Adipocyte (in vitro differentiated cells): ENCODE measurements around the gene CHCHD6.

ENCODE experiments used
- DNase-seq: peaks from one replicate; pipeline ENCODE4 v3.0.0-alpha.2; 2015; ENCODE audit warnings: low read depth
- H3K27me3 ChIP-seq: replicated peaks from 2 replicates; pipeline ENCODE4 v1.7.0; 2013; ENCODE audit warnings: mild to moderate bottlenecking, low read length, moderate library complexity; ENCODE audit not compliant: control insufficient read depth, insufficient read depth
- H3K36me3 ChIP-seq: 2 replicates; pipeline ENCODE4 v1.7.0; 2013; ENCODE audit warnings: low read length, mild to moderate bottlenecking, moderate library complexity; ENCODE audit not compliant: control insufficient read depth, insufficient read depth, severe bottlenecking
- H3K4me1 ChIP-seq: 2 replicates; pipeline ENCODE4 v1.7.0; 2013; ENCODE audit warnings: mild to moderate bottlenecking, low read length, moderate library complexity; ENCODE audit not compliant: control insufficient read depth, insufficient read depth
- H3K4me3 ChIP-seq: 2 replicates; pipeline ENCODE4 v1.7.0; 2013; ENCODE audit warnings: mild to moderate bottlenecking, low read length, moderate library complexity
- H3K9ac ChIP-seq: 2 replicates; pipeline ENCODE4 v1.7.0; 2013; ENCODE audit warnings: mild to moderate bottlenecking, low read length, moderate library complexity
- H3K9me3 ChIP-seq: 2 replicates; pipeline ENCODE4 v1.7.0; 2013; ENCODE audit warnings: mild to moderate bottlenecking, low read length, moderate library complexity; ENCODE audit not compliant: control insufficient read depth

The CHCHD6 gene

GRCh38 chr3:126961191-126961790 lies 257.3 kb downstream of the CHCHD6 start:
- H3K4me3 ChIP-seq, result no peak overlapping the region
- peaks cover 25% of the 10 kb centered on the region for H3K4me1 ChIP-seq
- H3K9me3 ChIP-seq, result no peaks in the 10 kb centered on the region
- H3K9ac ChIP-seq, result no peak overlapping the region
- no peaks in the 10 kb centered on the region for H3K36me3 ChIP-seq
- DNase-seq, result peak; percentile 58
- no peaks in the 10 kb centered on the region for H3K27me3 ChIP-seq

- Histone ChIP-seq H3K9me3 (no peaks in the 10 kb centered on the region), H3K27me3 (no peaks in the 10 kb centered on the region), H3K9ac (no peak overlapping the region), H3K4me1 (peaks cover 25% of the 10 kb centered on the region), H3K4me3 (no peak overlapping the region), H3K36me3 (no peaks in the 10 kb centered on the region)
- DNase-seq, result no peak
Observed at GRCh38 chr3:126961791-126962461, 257.9 kb downstream of the CHCHD6 start.

GRCh38 chr3:126962756-126963155 lies 258.7 kb downstream of the CHCHD6 start:
- Histone ChIP-seq H3K4me3 (no peak overlapping the region), H3K27me3 (no peaks in the 10 kb centered on the region), H3K4me1 (peaks cover 25% of the 10 kb centered on the region), H3K36me3 (no peaks in the 10 kb centered on the region), H3K9ac (no peak overlapping the region), H3K9me3 (no peaks in the 10 kb centered on the region)
- DNase-seq, result no peak

- no peaks in the 10 kb centered on the region for H3K27me3 ChIP-seq
- no peaks in the 10 kb centered on the region for H3K9me3 ChIP-seq
- no peaks in the 10 kb centered on the region for H3K36me3 ChIP-seq
- no peak overlapping the region for H3K9ac ChIP-seq
- no peak overlapping the region for H3K4me3 ChIP-seq
- no peak for DNase-seq
- H3K4me1 ChIP-seq, result peaks cover 25% of the 10 kb centered on the region
Observed at GRCh38 chr3:126963261-126964190, 259.5 kb downstream of the CHCHD6 start.

GRCh38 chr3:126964261-126964660 lies 260.2 kb downstream of the CHCHD6 start:
- H3K36me3 ChIP-seq, result no peaks in the 10 kb centered on the region
- DNase-seq, result no peak
- no peaks in the 10 kb centered on the region for H3K9me3 ChIP-seq
- H3K4me3 ChIP-seq, result no peak overlapping the region
- H3K27me3 ChIP-seq, result no peaks in the 10 kb centered on the region
- H3K4me1 ChIP-seq, result peaks cover 25% of the 10 kb centered on the region
- H3K9ac ChIP-seq, result no peak overlapping the region

- H3K9ac ChIP-seq, result no peak overlapping the region
- H3K36me3 ChIP-seq, result no peaks in the 10 kb centered on the region
- H3K4me3 ChIP-seq, result no peak overlapping the region
- no peaks in the 10 kb centered on the region for H3K27me3 ChIP-seq
- peaks cover 23% of the 10 kb centered on the region for H3K4me1 ChIP-seq
- no peak for DNase-seq
- no peaks in the 10 kb centered on the region for H3K9me3 ChIP-seq
Observed at GRCh38 chr3:126964950-126965349, 260.9 kb downstream of the CHCHD6 start.

GRCh38 chr3:126965526-126966080 lies 261.6 kb downstream of the CHCHD6 start:
- no peaks in the 10 kb centered on the region for H3K36me3 ChIP-seq
- no peak overlapping the region for H3K4me3 ChIP-seq
- H3K9ac ChIP-seq, result no peak overlapping the region
- H3K9me3 ChIP-seq, result no peaks in the 10 kb centered on the region
- DNase-seq, result no peak
- peaks cover 17% of the 10 kb centered on the region for H3K4me1 ChIP-seq
- no peaks in the 10 kb centered on the region for H3K27me3 ChIP-seq

- no peak overlapping the region for H3K9ac ChIP-seq
- DNase-seq, result no peak
Observed at GRCh38 chr3:126967386-126967785, 263.3 kb downstream of the CHCHD6 start.

GRCh38 chr3:126968391-126969390 lies 264.7 kb downstream of the CHCHD6 start:
- H3K27me3 ChIP-seq, result no peaks in the 10 kb centered on the region
- peaks cover 6% of the 10 kb centered on the region for H3K4me1 ChIP-seq
- no peak overlapping the region for H3K9ac ChIP-seq
- no peak for DNase-seq
- no peaks in the 10 kb centered on the region for H3K36me3 ChIP-seq
- no peaks in the 10 kb centered on the region for H3K9me3 ChIP-seq
- no peak overlapping the region for H3K4me3 ChIP-seq

More at GRCh38 chr3:126967386-126967785, 263.3 kb downstream of the CHCHD6 start:
- peaks cover 6% of the 10 kb centered on the region for H3K4me1 ChIP-seq
- no peaks in the 10 kb centered on the region for H3K36me3 ChIP-seq
- H3K27me3 ChIP-seq, result no peaks in the 10 kb centered on the region
- H3K4me3 ChIP-seq, result no peak overlapping the region
- H3K9me3 ChIP-seq, result no peaks in the 10 kb centered on the region

- Histone ChIP-seq H3K9me3 (peaks cover 9% of the 10 kb centered on the region), H3K36me3 (no peaks in the 10 kb centered on the region), H3K27me3 (no peaks in the 10 kb centered on the region), H3K9ac (no peak overlapping the region), H3K4me3 (no peak overlapping the region), H3K4me1 (peaks cover 6% of the 10 kb centered on the region)
- DNase-seq, result peak; percentile 22
Observed at GRCh38 chr3:126969586-126969985, 265.5 kb downstream of the CHCHD6 start.
